Effector CD4-positive, alpha-beta T cell (primary cell): ENCODE measurements around the gene SIGLEC12.
A peak's percentile ranks its signal among the peaks of the same experiment; 100 is the strongest.
"Not testable (repeated sequence)": the region's sequence is repeated elsewhere in the genome, so short reads cannot be mapped to it uniquely, and the experiment has no call there.

Experiments used
- DNase-seq: peaks from one replicate; pipeline ENCODE4 v3.0.0-alpha.2; 2020

The SIGLEC12 gene

GRCh38 chr19:51479531-51480331 is 21.9 kb downstream of the SIGLEC12 start:
- no peak for DNase-seq

- DNase-seq: no peak
Observed at GRCh38 chr19:51478381-51479234, 23.0 kb downstream of the SIGLEC12 start, which contains the start of gene CEACAM18. Gene CEACAM18 (plus strand): TSS chr19:51478539.

GRCh38 chr19:51477344-51477743 is 24.3 kb downstream of the SIGLEC12 start:
- no peak for DNase-seq

- no peak for DNase-seq
Observed at GRCh38 chr19:51476164-51476563, 25.4 kb downstream of the SIGLEC12 start.

GRCh38 chr19:51473009-51473707 is 28.4 kb downstream of the SIGLEC12 start:
- peak; percentile 79 for DNase-seq

GRCh38 chr19:51472607-51473006 is 29.0 kb downstream of the SIGLEC12 start:
- no peak for DNase-seq

GRCh38 chr19:51471527-51471926 is 30.1 kb downstream of the SIGLEC12 start:
- DNase-seq: no peak

- DNase-seq: no peak
Observed at GRCh38 chr19:51470966-51471365, 30.6 kb downstream of the SIGLEC12 start.

GRCh38 chr19:51469629-51470028 is 32.0 kb downstream of the SIGLEC12 start:
- no peak for DNase-seq

- no peak for DNase-seq
Observed at GRCh38 chr19:51469162-51469561, 32.4 kb downstream of the SIGLEC12 start.

- DNase-seq: no peak
Observed at GRCh38 chr19:51468545-51468920, 33.1 kb downstream of the SIGLEC12 start.

- DNase-seq: no peak
Observed at GRCh38 chr19:51467864-51468544, 33.6 kb downstream of the SIGLEC12 start.

GRCh38 chr19:51466723-51467122 is 34.9 kb downstream of the SIGLEC12 start:
- DNase-seq: no peak

GRCh38 chr19:51463976-51464581 is 37.5 kb downstream of the SIGLEC12 start:
- DNase-seq: not testable (repeated sequence)

- DNase-seq: no peak
Observed at GRCh38 chr19:51462681-51463080, 38.9 kb downstream of the SIGLEC12 start.

- DNase-seq: no peak
Observed at GRCh38 chr19:51462276-51462675, 39.3 kb downstream of the SIGLEC12 start.

GRCh38 chr19:51461723-51462161 is 39.9 kb downstream of the SIGLEC12 start:
- no peak for DNase-seq

- DNase-seq: no peak
Observed at GRCh38 chr19:51460164-51460992, 41.2 kb downstream of the SIGLEC12 start.

GRCh38 chr19:51458899-51459505 is 42.6 kb downstream of the SIGLEC12 start:
- DNase-seq: no peak

- DNase-seq: no peak
Observed at GRCh38 chr19:51458051-51458645, 43.5 kb downstream of the SIGLEC12 start, which contains the start of gene SIGLEC8. Gene SIGLEC8 (minus strand): TSS chr19:51458454. CDS start chr19:51458387, 67 bp downstream.
